GM18907 (cell line): ENCODE data around the gene CNBP.

ENCODE experiments used
- ATAC-seq: cut with Tn5 transposase; IDR thresholded peaks from one replicate; pipeline ENCODE4 v1.9.1; 2021; ENCODE audit warnings: mild to moderate bottlenecking, moderate library complexity; ENCODE audit not compliant: unreplicated experiment

The CNBP gene

DNA sequence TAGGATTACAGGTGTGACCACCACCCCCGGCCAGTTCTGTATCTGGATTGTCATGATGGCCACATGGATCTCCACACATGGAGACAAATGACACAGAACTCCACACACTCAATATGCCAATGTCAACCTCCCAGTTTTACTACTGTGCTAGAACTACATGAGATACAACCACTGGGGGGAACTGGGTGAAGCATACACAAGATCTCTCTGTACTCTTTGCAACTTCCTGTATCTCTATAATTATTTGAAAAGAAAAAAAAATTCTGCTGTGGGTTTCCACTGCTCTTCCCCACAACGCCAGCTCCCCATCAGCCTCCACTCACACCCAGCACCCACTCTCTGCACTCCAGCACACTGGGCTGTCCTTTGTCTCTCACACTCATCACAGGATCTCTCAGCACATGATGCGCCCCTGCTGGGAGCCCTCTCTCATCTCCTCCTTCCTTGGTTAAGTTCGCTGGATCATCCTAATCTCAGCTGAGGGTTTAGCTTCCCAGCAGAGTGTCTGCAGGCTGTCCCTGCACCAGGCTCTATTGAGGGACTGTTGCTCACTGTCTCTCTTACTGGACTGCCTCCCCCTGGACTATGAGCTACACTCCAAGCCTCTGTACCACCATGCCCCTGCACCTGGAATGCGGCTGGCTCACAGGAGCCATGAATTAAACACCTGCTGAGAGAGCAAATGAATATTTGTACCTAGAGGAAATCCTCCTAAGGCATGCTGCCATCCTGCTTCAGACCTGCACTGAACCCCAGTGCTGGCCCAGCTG, 51.4 kb downstream of the CNBP start:
- ATAC-seq, result no peak

DNA sequence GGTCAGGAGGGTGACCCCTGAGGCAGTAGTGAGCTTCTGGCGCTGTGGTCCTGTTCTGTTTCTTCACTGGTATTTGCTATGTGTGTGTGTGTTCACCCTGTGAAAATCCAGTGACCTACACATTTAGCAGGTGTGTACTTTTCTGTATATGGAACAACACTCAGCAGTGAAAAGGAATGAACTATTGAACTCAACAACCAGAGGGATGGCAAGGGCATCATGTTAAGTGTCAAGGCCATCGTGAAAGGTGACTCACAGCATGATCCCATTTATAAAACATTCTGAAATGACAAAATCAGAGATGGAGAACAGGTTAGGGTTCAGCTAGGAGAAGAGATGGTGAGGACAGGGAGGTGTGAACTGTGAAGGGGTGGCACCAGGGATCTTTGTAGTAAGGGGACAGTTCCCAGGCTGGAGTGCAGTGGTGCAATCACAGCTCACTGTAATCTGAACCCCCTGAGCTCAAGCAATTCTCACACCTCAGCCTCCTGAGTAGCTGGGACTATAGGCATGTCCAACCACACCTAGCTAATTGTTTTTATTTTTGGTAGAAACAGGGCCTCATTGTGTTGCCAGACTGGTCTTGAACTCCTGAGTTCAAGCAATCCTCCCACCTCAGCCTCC, 52.1 kb downstream of the CNBP start:
- no peak for ATAC-seq

- ATAC-seq, result no peak
These were observed 53.3 kb downstream of the CNBP start for GRCh38 chr3:129130291-129130813.

GRCh38 chr3:129128357-129129155, 55.1 kb downstream of the CNBP start:
- no peak for ATAC-seq

DNA sequence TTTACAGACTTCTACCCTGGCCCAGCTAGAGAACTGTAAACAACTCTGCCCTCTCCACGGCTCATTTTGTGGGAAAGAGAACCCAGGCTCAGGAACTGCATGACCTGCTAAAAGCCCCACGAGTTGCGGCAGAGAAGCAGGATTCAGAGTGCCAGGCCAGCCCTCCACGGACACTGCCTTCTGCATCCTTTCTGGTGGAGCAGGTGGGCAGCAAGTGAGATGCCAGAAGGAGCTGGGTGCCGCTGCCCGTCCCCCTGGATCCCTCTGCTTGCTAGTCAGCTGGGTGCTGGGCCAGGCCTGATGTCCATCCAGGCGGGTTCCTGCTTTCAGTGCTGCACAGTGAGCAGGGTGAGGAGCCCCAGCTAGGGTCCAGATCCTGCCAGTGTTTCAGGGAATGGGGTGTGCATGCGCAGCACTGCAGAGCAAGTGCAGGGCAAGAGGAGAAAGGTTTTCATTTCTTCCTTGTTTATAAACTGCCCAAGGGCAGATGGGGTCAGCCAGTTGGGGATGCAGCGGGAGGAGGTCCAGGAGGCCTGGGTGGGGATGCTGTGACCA, 56.9 kb downstream of the CNBP start:
- ATAC-seq, result no peak

DNA sequence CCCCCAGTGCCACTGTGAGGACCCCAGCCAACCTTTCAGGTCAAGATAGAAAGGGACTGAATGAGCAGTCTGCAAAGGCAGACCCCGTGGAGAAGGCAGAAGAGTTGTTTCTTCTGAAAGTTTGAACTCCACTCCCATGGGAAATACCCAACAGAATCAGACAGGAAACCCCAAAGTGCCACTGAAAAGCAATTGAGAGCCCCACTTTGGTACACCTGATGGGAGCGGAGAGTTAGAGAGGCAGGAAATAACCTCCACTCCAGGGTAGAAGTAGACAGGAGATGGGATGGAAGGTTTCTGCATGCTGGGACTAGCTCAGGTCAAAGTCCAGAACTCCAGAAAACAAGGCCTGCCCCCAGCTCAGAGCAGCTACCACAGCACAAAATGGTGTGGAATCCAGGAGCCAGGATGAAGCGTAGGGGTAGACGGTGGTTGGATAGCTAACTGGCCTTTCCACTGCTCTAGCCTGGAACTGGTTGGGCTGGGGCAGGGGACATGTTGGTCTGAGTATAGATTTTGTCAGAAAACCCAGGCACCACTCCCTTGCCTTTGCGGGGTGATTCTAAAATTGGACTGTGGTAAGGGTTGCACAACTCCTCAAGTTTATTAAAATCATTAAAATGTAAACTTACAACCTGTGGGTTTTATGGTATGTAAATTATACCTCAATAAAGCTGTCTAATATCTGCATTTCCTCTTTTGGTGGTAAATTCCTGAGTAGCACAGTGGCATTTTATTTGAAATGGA, 60.2 kb downstream of the CNBP start:
- no peak for ATAC-seq

DNA sequence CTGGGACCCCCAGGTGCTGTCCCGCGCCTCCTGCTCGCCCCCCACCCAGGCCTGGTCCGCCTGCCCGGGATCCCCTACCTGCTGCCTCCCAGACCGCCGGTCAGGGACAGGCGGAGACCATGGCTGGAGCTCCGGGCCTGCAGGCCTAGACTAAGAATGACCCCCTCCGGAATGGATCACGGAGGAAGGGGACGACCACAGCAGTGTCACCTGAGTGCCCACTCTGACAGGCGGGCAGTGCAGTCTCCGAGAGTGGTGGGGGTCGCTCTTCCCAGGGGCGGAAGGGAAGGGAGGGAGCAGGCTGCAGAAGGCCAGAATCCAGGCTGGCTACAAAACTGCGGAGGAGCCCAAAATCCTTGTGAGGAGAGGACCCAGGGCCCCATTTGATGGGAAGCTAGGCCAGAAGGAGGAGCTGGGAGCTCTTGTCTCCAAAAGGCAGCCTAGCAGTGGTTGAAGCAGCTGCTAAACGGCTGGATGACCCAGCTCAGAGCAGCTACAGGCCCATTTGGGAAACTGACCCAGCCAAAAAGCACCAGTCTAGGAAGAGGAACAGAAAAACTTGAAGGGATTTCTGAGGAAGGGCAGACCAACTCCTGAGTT, 61.2 kb downstream of the CNBP start:
- no peak for ATAC-seq

- peak; percentile 42 for ATAC-seq
These were observed 61.8 kb downstream of the CNBP start, which contains the start of gene RAB43 for GRCh38 chr3:129121792-129122411. Gene RAB43, minus strand, starts transcription at chr3:129121804. Its CDS starts 315 bp downstream, at chr3:129121489.

DNA sequence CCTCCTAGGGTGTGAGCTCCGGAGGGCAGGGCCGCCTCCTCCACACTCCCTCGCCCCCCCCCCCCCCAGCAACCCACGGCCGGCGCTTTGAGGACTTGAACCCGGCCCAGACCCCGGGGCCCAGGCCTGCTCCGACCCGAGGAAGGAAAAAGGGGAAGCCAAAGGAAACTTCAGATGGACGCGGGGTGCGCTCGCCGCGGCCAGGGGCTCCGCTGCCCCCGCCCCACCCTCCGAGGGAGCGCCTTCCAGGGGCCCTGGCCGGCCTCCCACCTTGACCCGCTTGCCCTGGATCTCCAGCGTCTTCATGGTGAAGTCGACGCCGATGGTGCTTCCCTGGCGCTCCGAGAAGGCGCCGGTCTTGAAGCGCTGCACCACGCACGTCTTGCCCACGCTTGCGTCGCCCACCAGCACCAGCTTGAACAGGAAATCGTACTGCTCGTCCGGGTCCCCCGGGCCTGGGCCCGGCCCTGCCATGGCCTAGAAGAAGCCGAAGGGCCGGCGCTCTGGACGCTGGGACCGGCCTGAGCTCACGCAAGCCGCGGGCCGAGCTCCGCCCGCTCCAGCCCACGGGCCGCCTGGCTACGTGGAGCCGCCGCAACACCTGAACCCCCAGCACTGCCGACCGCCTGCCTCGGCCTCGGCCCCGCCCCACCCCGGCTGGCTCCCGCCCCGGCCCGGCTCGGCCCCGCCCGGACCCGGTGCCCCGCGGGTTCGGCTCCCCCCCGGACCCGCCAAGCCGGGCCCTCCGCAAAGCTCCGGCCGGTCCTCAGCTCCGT, 62.5 kb downstream of the CNBP start:
- ATAC-seq, result peak; percentile 31

DNA sequence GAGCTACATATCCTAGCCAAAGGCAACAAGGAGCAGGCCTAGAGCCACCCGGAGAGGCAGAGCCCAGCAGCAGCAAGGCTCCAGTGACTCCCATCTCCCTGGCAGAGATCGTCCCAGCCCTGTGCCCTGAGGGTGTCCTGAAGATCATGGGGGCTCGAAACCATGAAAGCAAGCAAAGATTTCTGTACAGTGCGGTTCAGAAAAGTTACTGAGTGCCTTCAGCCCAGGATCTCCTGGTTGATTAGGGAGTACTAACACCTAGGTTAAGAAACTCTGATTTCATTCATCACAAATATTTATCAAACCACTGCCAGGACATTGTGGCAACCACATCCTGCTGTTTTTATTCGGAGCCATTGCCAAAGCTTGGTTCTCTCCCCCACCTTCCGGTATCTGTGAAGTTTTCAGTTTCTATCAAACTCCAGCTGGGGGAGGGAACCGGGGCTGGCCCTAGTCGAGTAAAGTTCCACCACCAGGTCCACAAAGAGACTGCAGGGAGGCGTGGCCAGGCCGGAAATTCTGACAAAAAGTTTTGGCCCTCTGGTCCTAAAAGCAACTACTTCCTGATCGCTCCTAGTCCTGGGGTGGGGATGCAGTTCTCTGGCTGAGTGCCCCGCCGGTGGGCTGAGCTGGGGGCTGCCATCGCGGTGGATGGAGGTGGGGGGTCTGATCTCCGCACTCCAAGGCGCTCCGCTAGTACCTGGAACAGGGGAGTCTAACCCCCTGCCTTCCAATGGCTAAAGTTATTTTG, 63.3 kb downstream of the CNBP start:
- peak; percentile 68 for ATAC-seq

DNA sequence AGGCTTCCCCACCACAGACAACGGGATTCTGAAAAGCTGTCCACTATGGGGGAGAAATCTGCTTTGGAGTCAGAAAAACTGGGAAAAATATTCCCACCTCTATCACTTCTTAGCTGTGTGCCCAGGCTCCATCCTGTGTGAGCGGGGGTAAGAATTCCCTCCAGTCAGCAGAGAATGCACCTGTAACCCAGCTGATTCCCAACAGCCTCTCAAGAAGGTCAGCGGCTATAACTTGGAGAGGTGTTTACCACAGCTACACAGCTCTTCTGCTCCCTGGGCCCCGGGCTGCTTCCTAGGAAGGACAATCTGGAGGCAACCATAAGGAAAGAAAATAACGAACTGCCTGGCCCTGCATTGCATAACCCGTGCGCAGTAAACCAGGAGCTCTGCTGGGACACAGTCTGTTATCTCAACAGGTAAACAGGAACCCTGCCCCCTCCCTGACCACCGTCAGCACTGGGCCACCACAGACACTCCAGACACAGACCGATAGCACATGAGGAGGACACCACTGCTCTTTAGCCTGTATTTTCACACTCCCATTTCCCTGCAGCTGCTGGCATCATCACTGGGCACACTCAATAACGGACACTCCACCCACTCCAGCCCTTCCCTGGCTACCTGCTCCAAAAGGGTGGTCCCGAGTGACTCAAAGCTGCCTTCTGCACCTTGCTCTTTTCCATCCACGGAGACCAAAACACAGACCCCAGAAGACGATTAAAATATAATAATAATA, 64.2 kb downstream of the CNBP start:
- ATAC-seq, result no peak

DNA sequence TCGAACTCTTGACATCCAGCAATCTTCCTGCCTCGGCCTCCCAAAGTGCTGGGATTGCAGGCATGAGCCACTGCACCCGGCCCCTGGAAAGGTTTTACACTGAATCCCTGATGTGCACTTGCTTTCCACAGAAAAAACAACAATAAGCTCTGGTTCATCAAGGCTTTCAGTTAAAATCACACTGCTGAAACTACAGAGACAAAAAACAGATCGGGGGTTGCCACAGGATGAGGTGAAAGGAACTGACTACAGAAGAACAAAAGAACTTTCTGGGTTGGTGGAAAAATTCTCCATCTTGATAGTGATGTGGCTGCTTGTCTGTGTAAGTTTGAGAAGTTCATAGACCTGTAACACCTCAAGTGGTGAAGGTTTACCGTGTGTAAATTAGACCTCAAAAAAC, 65.0 kb downstream of the CNBP start:
- ATAC-seq, result no peak
